Non-pigmented ciliary epithelial cell (primary cell): ENCODE data around the gene ADCY2.

Experiments
- DNase-seq: peaks from one replicate; pipeline ENCODE4 v3.0.0-alpha.2; 2010; ENCODE audit warnings: low read depth

The ADCY2 gene

DNA sequence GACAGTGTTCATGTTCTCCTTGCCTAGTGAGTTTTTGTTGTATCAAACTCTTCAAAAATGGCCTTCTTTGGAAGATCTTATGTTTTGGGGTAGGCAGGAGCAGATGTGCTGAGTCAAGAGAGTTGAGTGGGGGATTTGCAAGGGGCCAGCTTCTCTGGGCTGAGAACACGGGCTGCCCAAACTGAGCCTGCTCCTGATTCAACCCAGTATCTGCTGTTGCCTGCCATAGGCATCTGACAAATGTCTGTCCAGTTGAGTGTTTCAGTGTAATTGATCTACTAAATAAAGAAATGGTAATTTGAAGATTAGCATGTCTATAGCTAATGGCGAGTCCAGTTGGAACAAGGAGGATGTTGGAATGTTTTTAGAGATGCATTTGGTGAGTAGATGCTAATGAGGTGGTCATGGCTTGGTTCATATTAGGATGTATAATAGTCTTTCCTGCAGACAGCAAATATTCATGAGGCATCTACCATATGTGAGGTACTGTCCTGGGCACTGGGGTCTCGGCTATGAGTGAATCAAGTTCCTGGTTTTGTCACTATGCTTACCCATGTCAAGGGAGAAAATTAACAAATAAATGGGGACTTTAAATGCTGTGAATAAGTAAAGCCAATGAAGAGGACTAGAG, 119.5 kb downstream of the ADCY2 start:
- no peak for DNase-seq

DNA sequence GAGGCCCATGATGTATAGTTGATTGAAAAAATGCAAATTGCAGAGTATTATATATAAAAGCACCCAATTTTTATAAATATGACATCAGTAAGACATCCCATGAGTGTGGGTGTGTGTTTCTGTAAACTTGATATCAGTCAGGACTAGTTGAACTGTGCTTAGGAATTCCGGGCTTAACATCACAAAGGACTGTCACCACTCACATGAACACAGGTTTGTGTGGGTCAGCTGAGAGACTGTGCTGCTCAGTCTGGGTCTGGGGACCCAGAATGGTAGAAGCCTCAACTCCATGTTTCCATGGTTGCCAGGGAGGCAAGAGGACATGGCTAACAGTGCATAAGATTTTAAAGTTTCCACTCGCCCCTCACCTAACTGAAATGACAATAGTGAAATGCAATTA, 120.3 kb downstream of the ADCY2 start:
- DNase-seq, result no peak

DNA sequence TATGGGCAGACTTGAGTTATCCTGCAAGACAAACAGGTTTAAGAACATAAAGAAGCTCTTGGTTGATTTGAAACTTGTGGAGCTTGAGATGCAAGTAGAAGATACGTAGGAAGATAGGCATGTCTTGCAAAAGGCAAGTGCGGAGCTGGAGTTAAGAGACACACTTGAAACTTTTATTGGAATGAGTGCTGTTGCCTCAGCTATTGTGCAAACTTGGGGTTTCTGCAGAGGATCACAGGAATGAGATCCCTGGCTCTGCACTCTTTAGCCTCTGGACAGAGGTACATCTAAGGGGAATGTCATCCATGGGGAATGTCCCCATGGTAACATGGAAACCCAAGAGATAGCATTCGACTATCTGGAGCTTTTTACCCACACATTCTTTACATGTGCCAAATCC, 121.1 kb downstream of the ADCY2 start:
- DNase-seq, result no peak

DNA sequence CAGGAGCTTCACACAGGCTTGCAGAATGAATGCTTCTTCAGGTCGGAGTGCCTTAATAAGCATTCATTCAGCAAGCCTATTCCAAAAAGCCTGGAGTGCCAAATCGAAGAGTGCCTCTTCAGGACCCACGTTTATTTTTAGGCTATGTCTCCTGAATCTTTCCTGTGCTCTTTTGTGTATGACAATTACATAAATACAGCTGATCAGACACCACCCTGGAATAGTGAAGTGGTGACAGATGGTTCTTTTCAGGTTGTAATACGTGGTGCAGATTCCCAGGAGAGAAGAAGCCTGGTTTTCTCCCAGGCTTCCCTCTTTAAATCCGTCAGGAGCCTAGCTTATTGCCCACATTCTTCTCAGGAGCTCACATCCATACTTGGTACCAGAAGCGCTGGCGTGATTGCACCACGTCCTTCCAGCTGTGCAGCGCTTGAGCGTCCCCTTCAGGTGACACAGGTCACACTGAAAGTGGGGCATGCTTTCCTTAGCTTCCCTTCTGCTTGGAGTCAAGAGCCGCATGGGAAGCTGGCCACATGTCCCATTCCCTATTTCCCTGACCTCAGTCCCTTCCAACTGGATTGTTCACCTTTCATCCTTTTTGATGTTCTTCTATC, 123.1 kb downstream of the ADCY2 start:
- DNase-seq, result no peak

DNA sequence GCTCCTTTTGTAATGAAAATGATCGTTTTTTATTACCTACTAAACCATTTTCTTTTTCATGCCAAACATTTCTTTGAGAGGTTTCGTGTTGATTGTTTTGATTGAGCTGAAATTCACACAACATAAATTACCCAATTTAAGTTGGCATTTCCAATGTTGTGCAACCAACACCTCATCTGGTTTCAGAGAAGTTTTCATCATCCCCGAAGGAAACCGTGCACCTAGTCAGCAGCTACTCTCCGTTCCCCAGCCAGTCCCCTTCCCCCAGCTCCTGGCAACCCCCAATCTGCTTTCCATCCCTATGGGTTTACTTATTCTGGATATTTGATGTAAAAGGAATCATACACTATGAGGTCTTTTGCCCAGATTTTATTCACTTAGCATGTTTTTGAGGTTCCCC, 123.6 kb downstream of the ADCY2 start:
- DNase-seq, result no peak

DNA sequence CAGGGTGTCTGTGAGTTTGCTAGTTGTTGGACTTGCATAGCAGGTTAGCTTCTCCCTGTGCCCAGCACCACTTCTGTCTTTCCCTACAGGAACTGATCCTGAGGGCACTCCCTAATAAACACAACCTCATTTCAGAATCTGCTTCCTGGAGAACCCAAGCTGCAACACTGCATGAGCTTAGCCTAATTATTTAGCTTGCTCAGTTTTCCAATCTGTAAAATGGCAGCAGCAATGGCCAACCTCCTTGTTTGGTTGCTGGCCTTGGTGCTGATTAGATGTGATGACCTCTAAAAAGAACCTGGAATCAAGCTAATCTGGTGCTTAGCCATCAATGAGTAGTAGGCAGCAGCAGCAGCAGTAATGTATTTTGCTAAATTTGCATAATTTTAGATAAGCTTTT, 133.9 kb downstream of the ADCY2 start:
- no peak for DNase-seq

DNA sequence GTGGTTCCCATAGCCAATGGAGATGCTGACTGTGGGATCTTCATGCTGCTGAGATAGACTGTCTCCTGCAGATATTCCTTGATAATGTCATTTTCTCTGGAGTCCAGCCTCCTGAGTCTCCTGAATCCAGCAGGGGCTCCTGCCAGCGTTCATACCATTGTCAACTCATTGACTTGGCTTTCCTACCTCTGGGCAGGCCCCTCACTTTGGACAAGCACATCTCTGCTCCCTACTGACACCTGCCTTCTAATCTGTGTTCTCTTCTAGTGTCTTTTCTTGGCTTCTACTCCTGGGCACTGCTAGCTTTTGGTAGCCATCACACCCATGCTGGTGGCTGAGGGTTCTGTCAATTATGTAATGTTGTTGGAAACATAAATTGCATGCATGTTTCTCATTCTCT, 138.0 kb downstream of the ADCY2 start:
- no peak for DNase-seq

DNA sequence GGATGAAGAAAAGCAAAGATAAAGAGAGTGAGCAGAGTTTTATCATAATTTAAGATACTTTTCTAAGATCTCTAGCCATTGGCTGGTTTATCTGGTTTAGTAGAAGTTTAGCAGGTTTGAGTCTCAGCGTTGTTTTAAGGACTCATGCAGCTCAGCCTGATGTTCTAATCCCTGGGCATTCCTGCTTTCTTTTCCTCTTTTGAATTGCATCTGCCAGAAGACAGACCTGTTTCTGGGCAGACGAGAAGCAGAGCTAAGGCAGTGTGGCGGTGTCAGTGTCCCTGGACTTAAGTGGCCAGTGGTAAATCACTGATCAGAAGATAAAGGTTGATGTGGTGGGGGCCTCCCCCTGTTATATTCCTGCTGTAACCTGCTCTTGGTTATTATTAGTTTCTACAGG, 138.6 kb downstream of the ADCY2 start:
- no peak for DNase-seq

DNA sequence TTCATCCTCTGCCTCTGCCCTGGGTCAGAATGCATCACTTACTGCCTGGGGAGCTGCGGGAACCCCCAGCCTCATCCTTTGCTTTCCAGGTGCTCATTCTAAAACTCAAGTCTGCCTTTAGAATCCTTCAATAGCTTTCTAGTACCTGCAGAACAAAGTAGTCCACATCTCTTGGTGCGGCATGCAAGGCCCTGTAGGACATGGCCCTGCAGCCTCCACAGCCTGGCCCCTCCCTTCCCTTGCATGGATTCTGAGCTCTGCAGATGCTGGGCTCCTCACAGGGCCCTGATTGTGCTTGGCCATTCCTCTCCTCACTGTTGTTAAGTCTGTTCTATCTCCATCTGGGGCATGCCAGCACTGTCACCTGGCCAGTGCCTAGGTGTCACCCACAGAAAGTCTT, 141.6 kb downstream of the ADCY2 start:
- no peak for DNase-seq

DNA sequence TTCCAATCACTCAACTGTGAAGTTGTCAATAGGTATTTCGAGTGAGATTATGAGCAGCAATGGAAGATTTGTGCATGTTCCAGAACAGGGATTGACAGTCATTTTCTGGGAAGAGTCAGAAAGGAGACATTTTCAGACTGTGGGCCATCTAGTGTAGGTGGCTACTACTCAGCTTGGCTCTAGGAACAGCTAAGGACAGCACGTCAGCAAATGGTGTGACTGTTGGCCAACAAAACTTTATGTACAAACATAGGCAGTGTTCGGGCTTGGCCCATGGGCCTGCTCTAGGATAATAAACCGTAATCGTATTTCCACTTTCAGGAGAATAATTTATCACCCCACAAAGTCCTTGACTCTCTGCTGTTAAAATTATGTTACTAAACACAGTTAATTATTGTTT, 143.6 kb downstream of the ADCY2 start:
- no peak for DNase-seq

DNA sequence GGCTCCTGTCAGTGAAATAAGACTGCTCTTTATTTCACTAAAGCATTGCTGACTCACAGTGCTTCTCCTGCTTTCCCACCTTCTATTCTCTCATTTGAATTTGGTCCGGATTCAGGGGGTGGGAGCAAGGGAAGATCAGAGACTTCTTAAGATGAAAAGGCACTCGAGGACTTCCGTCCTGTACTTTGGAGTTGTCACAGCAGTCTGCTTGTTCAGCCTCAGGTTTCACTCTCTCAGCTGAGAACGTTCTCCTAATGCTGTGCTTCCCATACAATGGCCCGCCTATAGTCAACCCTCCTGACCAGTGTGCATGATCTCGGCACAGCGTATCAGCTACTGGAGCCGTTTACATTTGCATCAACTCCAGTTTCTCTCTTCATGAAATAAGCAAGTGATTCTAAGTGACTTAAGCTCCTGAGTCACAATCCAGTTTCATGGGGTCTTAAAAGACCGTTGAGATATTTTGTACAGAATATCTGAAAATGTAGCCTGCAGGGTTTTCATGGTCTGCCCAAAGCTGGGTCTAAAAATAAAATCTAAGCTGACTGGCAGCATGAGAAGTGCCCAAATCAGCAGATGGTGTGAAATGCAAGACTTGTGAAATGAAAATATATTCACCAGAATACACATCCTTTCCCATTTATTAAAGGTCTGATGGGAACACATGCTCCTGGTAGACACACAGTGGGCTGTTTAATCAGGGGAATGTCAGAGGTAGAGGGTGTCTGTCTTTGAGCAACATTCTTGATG, 145.0 kb downstream of the ADCY2 start:
- DNase-seq, result no peak

DNA sequence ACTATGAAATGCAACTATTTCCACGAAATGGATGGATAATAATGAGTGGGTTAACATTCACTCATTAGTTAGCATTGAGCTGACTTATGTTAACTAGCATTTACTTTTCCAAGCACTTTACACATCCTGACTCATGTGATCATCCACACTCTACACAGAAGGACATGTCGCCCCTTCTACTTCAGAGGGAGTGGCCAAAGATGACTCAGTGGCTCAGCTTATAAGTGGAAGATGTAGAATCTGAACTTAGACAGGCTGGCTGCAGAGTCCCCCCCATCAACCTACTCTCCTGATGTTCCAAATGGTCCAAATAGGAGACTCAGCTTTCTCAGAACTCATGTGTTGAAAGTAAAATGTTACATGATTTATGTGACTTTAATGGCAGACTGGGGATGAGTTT, 146.0 kb downstream of the ADCY2 start:
- DNase-seq, result no peak

DNA sequence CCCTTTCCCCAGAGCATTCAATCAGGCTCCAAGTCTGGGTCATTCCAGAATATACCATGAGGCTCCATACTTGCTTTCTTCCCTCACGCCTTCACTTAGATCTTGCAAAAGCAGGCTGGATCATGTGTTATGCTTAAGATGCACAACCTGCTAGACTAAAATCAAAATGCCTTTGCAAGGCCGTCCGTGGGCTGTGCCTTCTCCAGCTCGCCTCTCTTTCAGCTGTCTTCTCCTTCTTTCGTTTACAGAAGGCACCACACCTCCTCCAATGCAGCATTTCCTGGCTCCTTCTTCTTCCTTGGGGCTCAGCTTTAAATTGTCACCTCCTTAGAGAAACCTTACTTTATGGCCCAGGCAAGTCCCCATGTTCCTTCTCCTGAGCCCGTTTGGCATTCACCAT, 150.6 kb downstream of the ADCY2 start:
- no peak for DNase-seq

DNA sequence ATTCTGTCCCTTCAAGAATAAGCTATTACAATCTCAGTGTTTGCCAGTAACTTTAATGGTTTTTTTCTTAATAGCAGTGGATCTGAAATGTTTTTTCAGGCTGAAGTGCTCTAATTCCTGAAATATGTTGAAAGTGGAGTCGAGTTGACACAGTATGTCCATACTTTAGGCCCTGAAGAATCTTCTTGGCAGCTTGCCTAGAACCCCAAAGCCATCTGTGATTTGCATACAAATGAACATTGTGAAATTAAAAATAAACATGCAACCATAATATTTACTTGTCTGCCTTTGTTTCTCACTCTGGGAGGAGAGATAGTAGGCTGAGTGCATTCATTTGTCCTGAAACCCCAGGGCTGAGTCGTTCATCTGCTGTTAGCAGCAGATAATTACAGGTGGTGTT, 152.7 kb downstream of the ADCY2 start:
- DNase-seq, result no peak

DNA sequence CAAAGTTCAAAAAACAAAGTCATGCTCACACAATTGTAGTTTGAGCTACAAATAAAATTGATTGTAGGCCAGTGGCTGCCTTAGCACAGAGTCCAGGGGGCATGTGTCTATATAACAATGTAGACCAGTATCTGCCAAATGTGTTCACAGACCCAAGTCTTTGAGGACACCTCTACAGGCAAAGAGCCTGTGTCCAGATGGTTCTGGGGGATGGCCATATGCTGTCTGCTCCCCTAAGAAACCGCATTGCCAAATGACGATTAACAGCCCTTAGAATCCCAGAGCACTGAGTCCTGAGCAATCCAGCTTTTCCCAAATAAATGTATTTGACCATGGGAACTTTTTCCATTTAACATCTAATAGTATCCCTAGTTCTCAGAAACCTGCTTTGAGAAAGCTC, 169.6 kb downstream of the ADCY2 start:
- DNase-seq, result no peak

DNA sequence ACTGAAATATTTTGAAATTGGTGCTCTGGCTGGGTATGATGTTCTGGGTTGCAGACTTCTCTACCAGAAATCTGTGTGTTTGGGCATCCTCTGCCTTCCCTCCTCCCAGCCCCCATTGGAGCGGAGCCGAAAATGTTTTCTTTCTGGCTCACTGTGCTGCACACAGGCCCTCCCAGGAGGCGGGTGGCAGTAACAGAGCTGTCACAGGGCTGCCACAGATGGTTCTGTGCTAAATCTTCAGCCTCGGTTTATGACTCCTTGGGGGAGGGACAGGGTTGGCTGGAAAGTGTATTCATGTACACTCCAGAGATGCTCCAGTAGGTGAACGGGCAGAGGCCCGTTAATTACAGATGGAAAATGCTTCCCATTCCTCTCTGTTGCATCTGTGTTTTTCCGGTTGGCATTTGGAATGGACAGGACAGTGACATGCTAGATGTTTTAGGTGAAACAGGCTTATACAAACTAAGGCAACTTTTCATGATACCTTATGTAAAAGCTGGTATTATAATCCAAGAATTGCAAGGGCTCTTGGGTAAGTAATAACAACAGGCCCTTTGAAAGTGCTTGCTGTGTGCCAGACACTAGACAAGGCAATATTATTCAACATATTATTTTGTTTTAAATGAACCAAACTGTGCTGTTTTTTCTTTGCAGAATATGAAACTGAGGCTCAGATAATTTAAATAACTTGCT, 180.2 kb downstream of the ADCY2 start:
- DNase-seq, result no peak

DNA sequence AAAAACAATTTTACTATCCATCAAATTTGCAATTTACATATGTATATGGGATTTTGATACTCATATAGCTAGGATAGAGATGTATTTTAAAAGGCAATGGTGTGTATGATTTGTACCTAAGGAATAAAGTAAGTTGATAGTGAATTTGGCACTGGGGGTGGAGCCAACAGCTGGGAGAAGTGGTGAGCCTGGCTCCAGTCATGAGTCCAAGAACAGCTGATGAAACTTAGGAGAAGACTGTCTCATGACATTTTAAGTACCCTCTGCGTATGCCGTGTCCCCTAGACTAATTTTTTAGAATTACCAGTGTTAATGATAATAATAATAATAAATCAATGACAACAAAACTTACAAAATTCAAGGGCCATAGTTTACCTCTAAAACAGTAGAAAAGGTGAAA, 181.4 kb downstream of the ADCY2 start:
- DNase-seq, result no peak

DNA sequence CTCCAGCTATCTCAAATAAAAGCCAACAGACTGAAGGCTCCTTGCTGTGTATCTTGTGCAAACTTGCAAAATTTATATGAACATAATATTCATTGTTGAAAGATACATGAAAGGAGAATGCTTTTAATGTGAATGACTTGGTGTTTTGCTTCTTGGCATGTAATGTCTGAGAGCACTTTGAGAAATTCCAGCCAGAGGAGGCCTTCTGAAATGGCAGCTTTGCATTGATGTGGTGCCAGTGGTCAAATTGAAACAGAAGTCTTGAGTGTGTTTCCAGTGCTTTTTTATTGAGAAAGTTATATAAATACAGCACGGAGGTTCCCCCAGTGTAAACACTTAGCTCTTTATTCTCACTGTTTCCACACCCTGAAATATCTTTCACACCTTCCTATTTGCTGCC, 182.1 kb downstream of the ADCY2 start:
- DNase-seq, result no peak

DNA sequence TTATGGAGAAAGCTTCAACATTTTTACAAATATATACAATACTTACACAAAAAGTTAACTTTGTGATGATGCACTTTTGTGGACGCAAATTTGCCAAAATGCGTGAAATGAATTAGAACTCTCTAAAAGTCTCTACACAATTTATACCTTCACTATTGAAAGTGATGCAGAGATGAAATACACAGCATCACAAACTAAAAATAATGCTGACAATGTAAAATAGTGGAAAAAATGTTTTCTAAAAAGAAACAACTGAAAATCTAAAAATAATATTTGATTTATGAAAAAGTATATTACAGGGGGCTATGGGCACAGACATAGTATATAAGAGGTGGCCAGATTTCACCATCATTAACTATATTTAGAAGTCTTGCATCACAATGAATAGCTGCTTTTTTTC, 188.8 kb downstream of the ADCY2 start:
- DNase-seq, result no peak

DNA sequence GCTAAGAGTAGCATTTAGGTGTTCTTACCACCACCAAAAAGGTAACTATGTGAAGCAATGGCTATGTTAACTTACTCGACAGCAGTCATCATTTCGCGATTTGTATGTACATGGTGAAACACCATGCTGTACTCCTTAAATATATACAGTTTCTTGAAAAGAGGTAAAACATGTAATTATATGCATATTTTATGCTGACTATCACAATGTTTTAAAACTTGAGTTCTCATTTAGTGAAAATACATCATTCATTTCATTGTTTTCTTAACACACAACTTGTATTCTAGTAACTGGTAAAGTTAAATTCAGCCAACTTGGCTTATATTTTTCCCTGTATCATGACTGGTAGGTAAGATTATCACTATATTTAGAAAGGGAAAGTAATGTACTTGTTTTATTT, 189.9 kb downstream of the ADCY2 start:
- DNase-seq, result no peak

DNA sequence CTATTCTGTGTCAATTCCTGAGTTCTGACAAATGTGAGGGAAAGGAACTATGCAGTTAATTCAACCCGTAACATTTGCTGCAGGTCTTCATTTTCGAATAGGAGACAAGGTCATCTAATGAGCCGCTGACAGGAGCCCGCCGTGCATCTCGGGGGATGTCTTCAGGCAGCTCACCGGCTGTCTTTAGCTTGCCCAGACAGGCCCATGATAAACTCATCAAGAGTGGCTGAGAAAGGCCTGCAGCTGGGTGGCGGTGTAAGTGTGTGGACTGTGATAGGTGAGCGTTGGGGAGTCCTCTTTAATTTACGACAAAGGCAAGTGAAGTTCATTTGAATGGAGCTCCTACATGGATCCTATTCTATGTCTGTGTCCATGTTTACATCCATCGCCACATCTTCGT, 190.5 kb downstream of the ADCY2 start:
- no peak for DNase-seq

DNA sequence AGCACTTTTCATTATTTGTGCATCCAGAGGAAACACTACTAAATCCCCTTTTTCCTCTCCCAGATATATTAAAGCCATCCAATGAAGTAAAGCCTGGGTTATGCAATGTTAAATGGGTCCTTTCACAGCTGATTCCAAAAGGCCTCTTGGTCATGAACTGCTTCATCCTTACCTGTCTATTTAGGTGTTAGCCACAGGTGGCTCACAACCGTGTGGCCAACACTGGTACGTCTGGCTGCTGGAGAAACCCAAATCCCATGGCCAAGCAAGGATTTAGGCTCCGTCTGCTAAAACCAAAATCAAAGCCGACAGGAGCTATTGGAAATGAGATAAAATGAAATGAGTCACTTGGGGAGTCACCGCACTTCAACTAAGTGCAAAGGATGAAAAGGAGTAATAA, 193.9 kb downstream of the ADCY2 start:
- no peak for DNase-seq

DNA sequence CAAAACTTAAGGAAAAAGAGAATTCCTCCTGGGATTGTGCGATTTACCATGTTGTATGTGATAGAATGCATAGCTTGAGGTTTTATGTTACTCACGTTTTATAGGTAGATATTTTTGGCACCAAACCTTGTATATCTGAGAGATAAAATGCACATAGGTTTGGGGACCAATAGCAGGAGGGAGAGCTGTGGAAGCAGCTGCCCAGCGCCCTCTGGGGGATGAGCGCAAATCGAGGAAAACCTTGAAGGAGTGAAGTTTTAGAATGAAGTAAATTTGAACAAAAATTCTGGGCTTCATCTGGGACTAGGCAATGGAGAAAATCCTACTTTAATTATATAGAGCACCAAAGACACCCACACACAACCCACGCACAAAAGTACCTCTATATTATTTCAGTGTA, 197.0 kb downstream of the ADCY2 start:
- DNase-seq, result no peak
